ENCODE results near the gene ZNF710. TPM values are rescaled to one million over a fixed set of nuclear protein-coding genes. Genes with fewer than 3 reads are reported as not detected.

Gene ZNF710
- polyA plus RNA-seq, 3 donors: 15.8 to 17.4 (median 16.9) TPM

- DNase-seq (ENCODE audit: low read depth in 3 of 3, low spot score in 2 of 3): no peak
Observed at GRCh38 chr15:90075420-90076289, 74.5 kb downstream of the ZNF710 start.

- no peak for DNase-seq (ENCODE audit: low read depth in 3 of 3, low spot score in 2 of 3)
Observed at GRCh38 chr15:90076716-90077115, 75.6 kb downstream of the ZNF710 start.

GRCh38 chr15:90078965-90079364, 77.8 kb downstream of the ZNF710 start:
- no peak for DNase-seq (ENCODE audit: low read depth in 3 of 3, low spot score in 2 of 3)

- DNase-seq (ENCODE audit: low read depth in 3 of 3, low spot score in 2 of 3): no peak
Observed at GRCh38 chr15:90079619-90080457, 78.7 kb downstream of the ZNF710 start.

- no peak for DNase-seq (ENCODE audit: low read depth in 3 of 3, low spot score in 2 of 3)
Observed at GRCh38 chr15:90080458-90080755, 79.3 kb downstream of the ZNF710 start.

- no peak for DNase-seq (ENCODE audit: low read depth in 3 of 3, low spot score in 2 of 3)
Observed at GRCh38 chr15:90080818-90081393, 79.8 kb downstream of the ZNF710 start.

GRCh38 chr15:90082140-90082715, 81.1 kb downstream of the ZNF710 start:
- no peak for DNase-seq (ENCODE audit: low read depth in 3 of 3, low spot score in 2 of 3)

- no peak for DNase-seq (ENCODE audit: low read depth in 3 of 3, low spot score in 2 of 3)
Observed at GRCh38 chr15:90083419-90083818, 82.3 kb downstream of the ZNF710 start.

GRCh38 chr15:90083954-90084607, 83.0 kb downstream of the ZNF710 start:
- no peak for DNase-seq (ENCODE audit: low read depth in 3 of 3, low spot score in 2 of 3)

- no peak for DNase-seq (ENCODE audit: low read depth in 3 of 3, low spot score in 2 of 3)
Observed at GRCh38 chr15:90084876-90085423, 83.8 kb downstream of the ZNF710 start.

- DNase-seq (ENCODE audit: low read depth in 3 of 3, low spot score in 2 of 3): no peak
Observed at GRCh38 chr15:90085565-90085964, 84.4 kb downstream of the ZNF710 start.

- no peak for DNase-seq (ENCODE audit: low read depth in 3 of 3, low spot score in 2 of 3)
Observed at GRCh38 chr15:90086868-90087268, 85.7 kb downstream of the ZNF710 start.

- no peak for DNase-seq (ENCODE audit: low read depth in 3 of 3, low spot score in 2 of 3)
Observed at GRCh38 chr15:90087454-90088154, 86.5 kb downstream of the ZNF710 start.

GRCh38 chr15:90090226-90090848, 89.2 kb downstream of the ZNF710 start:
- DNase-seq (ENCODE audit: low read depth in 3 of 3, low spot score in 2 of 3): no peak

GRCh38 chr15:90091156-90091931, 90.2 kb downstream of the ZNF710 start:
- DNase-seq (ENCODE audit: low read depth in 3 of 3, low spot score in 2 of 3): no peak

- no peak for DNase-seq (ENCODE audit: low read depth in 3 of 3, low spot score in 2 of 3)
Observed at GRCh38 chr15:90095521-90095959, 94.4 kb downstream of the ZNF710 start.

GRCh38 chr15:90097475-90097874, 96.4 kb downstream of the ZNF710 start:
- no peak for DNase-seq (ENCODE audit: low read depth in 3 of 3, low spot score in 2 of 3)

- no peak for DNase-seq (ENCODE audit: low read depth in 3 of 3, low spot score in 2 of 3)
Observed at GRCh38 chr15:90099072-90099867, 98.1 kb downstream of the ZNF710 start.

Data from right renal cortex interstitium (tissue), 3 donors.